HepG2 (cell line): ENCODE results near the gene PTGER3. TPM values are rescaled to one million over a fixed set of nuclear protein-coding genes. Genes with fewer than 3 reads are reported as not detected.

Source experiments
- ATAC-seq: fragments of 200-7000 bp; cut with Tn5 transposase; 3 replicates; pipeline ENCODE4 v1.9.1; 2020; ENCODE audit warnings: mild to moderate bottlenecking, moderate library complexity
- BruUV-seq: library from RNA; stranded (reverse); fragments of 400-500 nt; replicated peaks from 2 replicates; lab custom pipeline; 2021; lab: Mats Ljungman, UMichigan
- CTCF ChIA-PET: fragments of 300-600 bp; formaldehyde crosslinking; extraction: SDS; loops from one replicate; lab custom pipeline; 2021; ENCODE audit warnings: low total read pairs, inconsistent platforms, low intra/inter-chr PET ratio; lab: Yijun Ruan, JAX
- POLR2A ChIA-PET: fragments of 350-600 bp; sonication (Branson Sonifier 250); formaldehyde crosslinking; loops from one replicate; lab custom pipeline; 2020; ENCODE audit warnings: antibody characterized with exemption, inconsistent platforms; lab: Yijun Ruan, JAX
- DNase-seq: peaks from one replicate; pipeline ENCODE4 v3.0.0-alpha.2; 2015; ENCODE audit warnings: low spot score
- FAIRE-seq: peaks from 3 replicates; lab custom pipeline; 2011; peaks lifted over from hg19 to GRCh38; lab: Jason Lieb, UNC
- H2AFZ ChIP-seq: one replicate; pipeline ENCODE4 v1.6.1; 2011; ENCODE audit warnings: low read length, inconsistent platforms
- H3K27ac ChIP-seq: fragments of 300-600 bp; 3 replicates; pipeline ENCODE4 v1.8.0; 2011; ENCODE audit warnings: mixed run types, mild to moderate bottlenecking, mixed read lengths, low read length, inconsistent platforms; ENCODE audit not compliant: insufficient read depth; ENCODE audit errors: extremely low read length
- H3K27me3 ChIP-seq, 2 experiments: fragments of 200-600 bp in 1 of 2; 2 replicates in 1 of 2; 3 replicates in 1 of 2; pipeline versions ENCODE4 v1.6.0 to v1.8.0; 2011; ENCODE audit warnings: low read length in 2 of 2, mild to moderate bottlenecking in 2 of 2, moderate library complexity in 2 of 2, inconsistent platforms in 1 of 2; ENCODE audit not compliant: insufficient read depth in 2 of 2, control insufficient read depth in 1 of 2
- H3K36me3 ChIP-seq, 2 experiments: fragments of 200-600 bp in 1 of 2; replicated peaks in 1 of 2; 2 replicates in 1 of 2; 3 replicates in 1 of 2; pipeline versions ENCODE4 v1.5.1 to v1.8.0; 2011; ENCODE audit warnings: low read length in 2 of 2, inconsistent platforms in 1 of 2; ENCODE audit not compliant: insufficient read depth in 2 of 2, control insufficient read depth in 1 of 2
- H3K4me1 ChIP-seq: 2 replicates; pipeline ENCODE4 v1.5.1; 2012; ENCODE audit warnings: low read length, inconsistent platforms; ENCODE audit not compliant: insufficient read depth
- H3K4me2 ChIP-seq: 2 replicates; pipeline ENCODE4 v1.6.0; 2011; ENCODE audit warnings: low read depth, low read length, inconsistent platforms
- H3K4me3 ChIP-seq, 3 experiments: fragments of 200-600 bp in 1 of 3; sonication (generic), shearing (Covaris generic) in 1 of 3; replicated peaks in 1 of 3; 2 replicates each; pipeline ENCODE4 v1.5.1; 2011 to 2016; ENCODE audit warnings: low read length in 3 of 3, inconsistent platforms in 2 of 3, low read depth in 2 of 3, mild to moderate bottlenecking in 2 of 3, control low read depth in 1 of 3, mixed read lengths in 1 of 3; ENCODE audit not compliant: insufficient read depth in 1 of 3
- H3K79me2 ChIP-seq: one replicate; pipeline ENCODE4 v1.6.1; 2011; ENCODE audit warnings: low read length, inconsistent platforms; ENCODE audit not compliant: insufficient read depth
- H3K9ac ChIP-seq: 2 replicates; pipeline ENCODE4 v1.6.0; 2011; ENCODE audit warnings: mild to moderate bottlenecking, low read depth, low read length, inconsistent platforms; ENCODE audit not compliant: insufficient read depth
- H3K9me3 ChIP-seq: 2 replicates; pipeline ENCODE4 v1.5.1; 2012; ENCODE audit warnings: mild to moderate bottlenecking, low read length
- H4K20me1 ChIP-seq: 2 replicates; pipeline ENCODE4 v1.6.0; 2011; ENCODE audit warnings: inconsistent platforms, mild to moderate bottlenecking, low read length, moderate library complexity; ENCODE audit not compliant: insufficient read depth
- CBX5 ChIP-seq: sonication (generic); formaldehyde crosslinking; IDR thresholded peaks from 2 replicates; pipeline ENCODE4 v1.4.0; 2020; ENCODE audit warnings: missing genetic modification reagents, borderline replicate concordance
- FOXP1 ChIP-seq, 2 experiments: fragments of 450-650 bp in 1 of 2; IDR thresholded peaks; 2 replicates each; pipeline ENCODE4 v1.6.1; 2017 to 2018; ENCODE audit warnings: antibody characterized with exemption in 1 of 2
- GZF1 ChIP-seq: sonication (generic); formaldehyde crosslinking; IDR thresholded peaks from 2 replicates; pipeline ENCODE4 v1.5.1; 2020; ENCODE audit warnings: mild to moderate bottlenecking, missing genetic modification reagents
- HES4 ChIP-seq: sonication (generic); formaldehyde crosslinking; IDR thresholded peaks from 2 replicates; pipeline ENCODE4 v1.9.0; 2021; ENCODE audit warnings: mild to moderate bottlenecking, missing genetic modification reagents, borderline replicate concordance
- KLF9 ChIP-seq: IDR thresholded peaks from 2 replicates; pipeline ENCODE4 v1.6.1; 2016; ENCODE audit warnings: low read depth
- MAFF ChIP-seq: IDR thresholded peaks from 2 replicates; pipeline ENCODE4 v1.6.1; 2011; ENCODE audit warnings: low read depth, low read length, improper control_type of control experiment
- MAFK ChIP-seq, 2 experiments: IDR thresholded peaks in 1 of 2; conservative IDR thresholded peaks in 1 of 2; 2 replicates each; pipeline ENCODE4 v1.6.1; 2011; ENCODE audit warnings: improper control_type of control experiment in 2 of 2, low read length in 2 of 2
- MTA3 ChIP-seq: sonication (generic); formaldehyde crosslinking; IDR thresholded peaks from 2 replicates; pipeline ENCODE4 v1.4.0; 2020; ENCODE audit warnings: missing genetic modification reagents
- MTF1 ChIP-seq: sonication (generic); formaldehyde crosslinking; IDR thresholded peaks from 2 replicates; pipeline ENCODE4 v1.5.0; 2020; ENCODE audit warnings: missing genetic modification reagents
- NFIB ChIP-seq: sonication (generic); formaldehyde crosslinking; IDR thresholded peaks from 2 replicates; pipeline ENCODE4 v1.9.0; 2021; ENCODE audit warnings: missing genetic modification reagents, mild to moderate bottlenecking, borderline replicate concordance
- SALL2 ChIP-seq: sonication (generic); formaldehyde crosslinking; IDR thresholded peaks from 2 replicates; pipeline ENCODE4 v1.8.1; 2023; ENCODE audit warnings: mild to moderate bottlenecking, missing genetic modification reagents, inconsistent platforms
- SOX13 ChIP-seq, 3 experiments: fragments of 450-650 bp in 1 of 3; sonication (generic) in 1 of 3; formaldehyde crosslinking in 1 of 3; IDR thresholded peaks in 2 of 3; conservative IDR thresholded peaks in 1 of 3; 2 replicates each; pipeline versions ENCODE4 v1.5.0 to v1.6.1; 2016 to 2020; ENCODE audit warnings: antibody characterized with exemption in 1 of 3, mild to moderate bottlenecking in 1 of 3, missing compliant biosample characterization in 1 of 3, missing genetic modification reagents in 1 of 3, moderate library complexity in 1 of 3
- TARDBP ChIP-seq: sonication (generic); formaldehyde crosslinking; IDR thresholded peaks from 2 replicates; pipeline ENCODE4 v1.8.0; 2022; ENCODE audit warnings: mild to moderate bottlenecking, missing genetic modification reagents
- ZBTB3 ChIP-seq: sonication (generic); formaldehyde crosslinking; IDR thresholded peaks from 2 replicates; pipeline ENCODE4 v1.4.0; 2020; ENCODE audit warnings: low read depth, mild to moderate bottlenecking, moderate library complexity, missing genetic modification reagents, borderline replicate concordance
- ZNF138 ChIP-seq: sonication (generic); formaldehyde crosslinking; IDR thresholded peaks from 2 replicates; pipeline ENCODE4 v1.5.0; 2020; ENCODE audit warnings: mild to moderate bottlenecking, low read depth, missing genetic modification reagents
- ZNF34 ChIP-seq: sonication (generic); formaldehyde crosslinking; IDR thresholded peaks from 2 replicates; pipeline ENCODE4 v1.4.0; 2020; ENCODE audit warnings: mild to moderate bottlenecking, missing genetic modification reagents, borderline replicate concordance
- ZNF510 ChIP-seq: sonication (generic); formaldehyde crosslinking; IDR thresholded peaks from 2 replicates; pipeline ENCODE4 v1.4.0; 2020; ENCODE audit warnings: low read depth, mild to moderate bottlenecking, missing genetic modification reagents
- ZNF558 ChIP-seq: sonication (generic); formaldehyde crosslinking; IDR thresholded peaks from 2 replicates; pipeline ENCODE4 v1.9.0; 2022; ENCODE audit warnings: mild to moderate bottlenecking, missing genetic modification reagents, borderline replicate concordance
- WGBS: methylation state at CpG from one replicate; pipeline ENCODE4 v1.1.6; 2017; ENCODE audit warnings: low lambda C conversion rate; 5-methylcytosine and 5-hydroxymethylcytosine counted together
- in situ Hi-C: cut with HindIII; loops from 2 replicates; pipeline ENCODE4 v1.10.0; 2017; ENCODE audit warnings: low pct_unique_long_range_greater_than_20kb; ENCODE audit not compliant: extremely low pct_ligation_motif_present
- intact Hi-C: fragments of 100-400 bp; cut with micrococcal nuclease; formaldehyde crosslinking; loops from one replicate; pipeline ENCODE4 v1.10.0; 2022; ENCODE audit not compliant: unreplicated experiment
- polyA plus RNA-seq, 8 experiments: library from polyadenylated mRNA; depleted of rRNA in 3 of 8; stranded (reverse) in 7 of 8; unstranded in 1 of 8; fragments of >200 nt; fragmentation: Illumina TruSeq in 4 of 8; extraction: Trizol in 4 of 8; gene quantifications; 2 replicates each; pipeline versions ENCODE4 v1.2.1 to v1.2.3, GENCODE V29; 2011 to 2016; ENCODE audit warnings: low read depth in 4 of 8, missing spikeins in 1 of 8, mixed read lengths in 1 of 8; ENCODE audit not compliant: insufficient read depth in 1 of 8
- total RNA-seq, 5 experiments: library from RNA; depleted of rRNA; stranded (reverse); fragments of >200 nt; fragmentation: Illumina TruSeq; extraction: Trizol; gene quantifications; 2 replicates each; pipeline ENCODE4 v1.2.3, GENCODE V29; 2016; ENCODE audit warnings: low read depth in 1 of 5
- TF ChIP-seq, protein P1 (sequence below): sonication (generic); formaldehyde crosslinking; IDR thresholded peaks from 2 replicates; pipeline ENCODE4 v1.4.0; 2020; ENCODE audit warnings: mild to moderate bottlenecking, missing genetic modification reagents

PTGER3 gene
- total and polyA plus RNA-seq, 2 of the 13 experiments (the other 11 are each of a cell fraction or from before 2014, with no cell fraction given), result 0.01 TPM; not detected in 1

DNA sequence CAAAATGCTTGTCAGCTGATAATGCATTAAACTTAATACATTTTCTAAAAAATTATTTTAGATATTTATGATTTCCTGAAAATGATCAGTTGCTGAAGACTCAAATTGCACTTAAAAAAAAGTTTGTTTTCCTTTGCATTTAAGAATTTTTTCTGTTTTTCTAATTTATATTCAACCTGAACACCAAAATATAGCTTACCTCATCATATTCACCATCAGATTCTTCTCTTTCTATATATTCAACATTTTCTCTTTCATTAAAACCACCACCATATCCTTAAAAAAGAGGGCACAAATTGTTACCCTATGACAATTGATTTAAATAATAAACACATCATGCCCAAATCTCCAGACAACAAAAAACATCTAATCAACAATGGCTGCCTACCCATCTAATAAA is 24.7 kb upstream of the PTGER3 start:
- Histone ChIP-seq H3K79me2 (peaks cover 13% of the 10 kb centered on the region), H3K4me1 (no peaks in the 10 kb centered on the region), H4K20me1 (peaks cover 16% of the 10 kb centered on the region; the same call in 1 of the 2 replicates), H3K36me3 (peaks cover 16 to 83% of the 10 kb centered on the region in 2 experiments), H3K4me2 (no peak overlapping the region), H2AFZ (no peak overlapping the region), H3K4me3 (no peak overlapping the region), H3K27me3 (no peaks in the 10 kb centered on the region), H3K9me3 (no peaks in the 10 kb centered on the region), H3K27ac (no peak overlapping the region), H3K9ac (no peak overlapping the region)
- BruUV-seq, result no TSS peak
- in situ Hi-C loops, result no loop called here
- intact Hi-C loops, result no loop called here
- ATAC-seq (no peak), FAIRE-seq (no peak), DNase-seq (no peak)
- TF ChIP-seq MAFK (conservative IDR thresholded peaks at IDR 0.05 in 1 of 2, IDR thresholded peaks at IDR 0.05 in 1 of 2; ENCODE audit: low read length in 2 of 2), result peak; percentile 72 to 90
- no peak for TF ChIP-seq ZNF34 (CRISPR knock-in tag)
- peak; percentile 84 for TF ChIP-seq MAFF
- CTCF ChIA-PET, result no interaction called here
- POLR2A ChIA-PET, result no interaction called here

DNA sequence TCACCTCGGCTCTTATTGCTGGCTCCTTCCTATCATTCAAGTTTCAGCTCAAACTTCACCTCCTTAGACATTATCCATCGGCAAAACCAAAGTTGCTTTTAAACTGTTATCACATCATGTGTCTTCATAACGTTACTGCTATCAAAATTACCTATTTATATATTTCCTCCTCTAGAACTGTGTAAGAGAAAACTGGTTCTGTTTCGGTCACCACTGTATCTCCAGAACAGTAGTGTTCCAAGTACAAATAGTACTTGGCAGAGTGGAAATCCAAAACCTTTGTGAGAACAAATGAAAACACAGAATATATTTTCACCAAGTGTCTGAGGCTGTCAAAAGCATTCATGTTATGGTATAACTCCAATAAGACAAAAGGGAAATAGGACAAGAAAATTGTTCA is 24.1 kb upstream of the PTGER3 start:
- WGBS, result 93% methylated on average over 4 of the region's 4 CpGs
- no peak overlapping the region for H2AFZ ChIP-seq
- DNase-seq (no peak), ATAC-seq (no peak), FAIRE-seq (no peak)
- H3K27ac ChIP-seq, result no peak overlapping the region
- H3K9ac ChIP-seq, result no peak overlapping the region
- H3K27me3 ChIP-seq, result no peaks in the 10 kb centered on the region
- H3K9me3 ChIP-seq, result no peaks in the 10 kb centered on the region
- no TSS peak for BruUV-seq
- no peak overlapping the region for H3K4me2 ChIP-seq
- H4K20me1 ChIP-seq, result peaks cover 16% of the 10 kb centered on the region; the same call in 1 of the 2 replicates
- no peak overlapping the region for H3K4me3 ChIP-seq
- ChIA-PET CTCF (no interaction called here), POLR2A (no interaction called here)
- TF ChIP-seq ZNF138 (CRISPR knock-in tag), result no peak
- no peak for TF ChIP-seq CBX5
- TF ChIP-seq MTA3 (CRISPR knock-in tag), result no peak
- TF ChIP-seq KLF9, result no peak
- no peak for TF ChIP-seq SOX13 (IDR thresholded peaks at IDR 0.05)
- no peak for TF ChIP-seq SOX13 (CRISPR knock-in tag; conservative IDR thresholded peaks at IDR 0.05 in 1 of 2, IDR thresholded peaks at IDR 0.05 in 1 of 2)
- TF ChIP-seq, protein P1, sequence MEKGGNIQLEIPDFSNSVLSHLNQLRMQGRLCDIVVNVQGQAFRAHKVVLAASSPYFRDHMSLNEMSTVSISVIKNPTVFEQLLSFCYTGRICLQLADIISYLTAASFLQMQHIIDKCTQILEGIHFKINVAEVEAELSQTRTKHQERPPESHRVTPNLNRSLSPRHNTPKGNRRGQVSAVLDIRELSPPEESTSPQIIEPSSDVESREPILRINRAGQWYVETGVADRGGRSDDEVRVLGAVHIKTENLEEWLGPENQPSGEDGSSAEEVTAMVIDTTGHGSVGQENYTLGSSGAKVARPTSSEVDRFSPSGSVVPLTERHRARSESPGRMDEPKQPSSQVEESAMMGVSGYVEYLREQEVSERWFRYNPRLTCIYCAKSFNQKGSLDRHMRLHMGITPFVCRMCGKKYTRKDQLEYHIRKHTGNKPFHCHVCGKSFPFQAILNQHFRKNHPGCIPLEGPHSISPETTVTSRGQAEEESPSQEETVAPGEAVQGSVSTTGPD (CRISPR knock-in tag), result no peak
- no peak for TF ChIP-seq ZNF510 (CRISPR knock-in tag)
- TF ChIP-seq MTF1 (CRISPR knock-in tag), result no peak
- TF ChIP-seq SALL2 (CRISPR knock-in tag), result no peak
- TF ChIP-seq NFIB, result no peak
- no peak for TF ChIP-seq ZNF558
- TF ChIP-seq TARDBP (CRISPR knock-in tag), result no peak
- TF ChIP-seq GZF1 (CRISPR knock-in tag), result no peak
- TF ChIP-seq FOXP1 (IDR thresholded peaks at IDR 0.05), result no peak
- no peak for TF ChIP-seq FOXP1 (CRISPR knock-in tag; IDR thresholded peaks at IDR 0.05)
- TF ChIP-seq HES4 (CRISPR knock-in tag), result no peak
- no peak for TF ChIP-seq ZBTB3
- peaks cover 16 to 80% of the 10 kb centered on the region in 2 experiments for H3K36me3 ChIP-seq
- intact Hi-C loops (no loop called here), in situ Hi-C loops (no loop called here)
- H3K79me2 ChIP-seq, result peaks cover 9% of the 10 kb centered on the region
- H3K4me1 ChIP-seq, result no peaks in the 10 kb centered on the region
